Fibroblast of mammary gland (primary cell): ENCODE data around the gene FRZB.

Source experiments
- DNase-seq: peaks from one replicate; pipeline ENCODE4 v3.0.0-alpha.2; 2010; ENCODE audit warnings: low read depth
- H3K4me3 ChIP-seq: 2 replicates; pipeline ENCODE4 v1.5.1; 2011; ENCODE audit warnings: low read depth, mild to moderate bottlenecking, low read length, moderate library complexity; ENCODE audit not compliant: control insufficient read depth
- TF ChIP-seq, protein P1 (sequence below): conservative IDR thresholded peaks from 2 replicates; pipeline ENCODE4 v1.5.1; 2011; ENCODE audit warnings: low read depth, low read length, inconsistent platforms; ENCODE audit not compliant: control insufficient read depth, insufficient read depth

Gene FRZB

DNA sequence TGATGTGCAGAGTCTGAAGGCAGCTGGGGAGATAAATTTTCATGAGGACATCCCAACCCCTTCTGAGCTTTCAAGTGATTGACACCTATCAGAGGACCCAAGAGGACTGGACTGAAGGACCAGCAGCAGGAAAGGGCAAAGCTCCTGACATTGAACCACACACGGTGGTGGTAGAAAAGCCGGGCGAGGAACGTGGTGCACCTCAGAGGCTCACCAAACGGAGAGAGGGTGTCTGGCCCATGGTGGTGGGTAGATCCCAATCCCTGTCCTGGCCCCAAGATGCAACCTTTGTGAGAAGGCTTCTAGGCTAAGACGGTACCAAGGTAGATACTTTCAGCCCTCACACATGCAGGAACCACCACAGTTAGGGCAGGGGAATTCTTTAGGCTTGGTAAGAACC, 52.1 kb downstream of the FRZB start:
- H3K4me3 ChIP-seq = no peak overlapping the region
- DNase-seq = no peak
- TF ChIP-seq, protein P1, sequence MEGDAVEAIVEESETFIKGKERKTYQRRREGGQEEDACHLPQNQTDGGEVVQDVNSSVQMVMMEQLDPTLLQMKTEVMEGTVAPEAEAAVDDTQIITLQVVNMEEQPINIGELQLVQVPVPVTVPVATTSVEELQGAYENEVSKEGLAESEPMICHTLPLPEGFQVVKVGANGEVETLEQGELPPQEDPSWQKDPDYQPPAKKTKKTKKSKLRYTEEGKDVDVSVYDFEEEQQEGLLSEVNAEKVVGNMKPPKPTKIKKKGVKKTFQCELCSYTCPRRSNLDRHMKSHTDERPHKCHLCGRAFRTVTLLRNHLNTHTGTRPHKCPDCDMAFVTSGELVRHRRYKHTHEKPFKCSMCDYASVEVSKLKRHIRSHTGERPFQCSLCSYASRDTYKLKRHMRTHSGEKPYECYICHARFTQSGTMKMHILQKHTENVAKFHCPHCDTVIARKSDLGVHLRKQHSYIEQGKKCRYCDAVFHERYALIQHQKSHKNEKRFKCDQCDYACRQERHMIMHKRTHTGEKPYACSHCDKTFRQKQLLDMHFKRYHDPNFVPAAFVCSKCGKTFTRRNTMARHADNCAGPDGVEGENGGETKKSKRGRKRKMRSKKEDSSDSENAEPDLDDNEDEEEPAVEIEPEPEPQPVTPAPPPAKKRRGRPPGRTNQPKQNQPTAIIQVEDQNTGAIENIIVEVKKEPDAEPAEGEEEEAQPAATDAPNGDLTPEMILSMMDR = no peak

DNA sequence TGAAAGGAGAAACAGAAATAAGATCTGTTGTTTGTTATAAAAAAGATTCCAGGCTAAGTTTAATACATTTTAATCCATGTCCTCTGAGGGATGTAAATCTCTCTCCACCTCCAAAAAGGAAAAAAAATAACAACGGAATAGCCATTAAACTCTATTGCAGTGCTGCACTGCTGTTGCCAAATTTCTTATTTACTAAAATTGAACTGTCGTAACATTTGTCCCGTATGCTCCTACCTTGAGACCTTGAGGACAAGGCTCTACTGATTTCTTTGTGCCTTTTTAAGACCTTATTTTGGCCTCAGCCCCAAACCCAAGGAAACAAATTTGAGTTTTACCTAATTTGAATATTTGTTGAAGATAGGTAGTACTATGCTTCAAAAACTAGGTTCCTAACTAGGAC, 56.4 kb downstream of the FRZB start:
- no peak for DNase-seq
- TF ChIP-seq, protein P1 = no peak
- H3K4me3 ChIP-seq = no peak overlapping the region

DNA sequence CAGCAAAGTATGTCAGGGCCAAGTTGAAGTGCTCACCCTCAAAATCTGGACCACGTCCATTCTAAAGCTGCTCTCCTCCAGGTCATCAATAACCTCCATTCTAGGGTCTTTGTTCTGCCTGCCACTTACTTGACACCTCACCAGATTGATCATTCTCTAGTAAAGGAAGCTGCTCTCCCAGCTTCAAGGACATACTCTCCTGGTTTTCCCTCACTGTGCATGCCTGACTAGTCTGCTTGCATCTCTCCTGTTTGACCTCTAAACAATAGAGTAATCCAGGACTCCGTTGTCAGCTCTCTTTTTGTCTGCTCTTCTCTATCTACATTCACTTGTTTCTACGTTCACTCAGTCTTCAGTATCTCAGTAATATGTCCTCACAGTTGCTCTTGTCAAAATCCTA, 59.1 kb downstream of the FRZB start:
- TF ChIP-seq, protein P1 = no peak
- DNase-seq = no peak
- H3K4me3 ChIP-seq = no peak overlapping the region

DNA sequence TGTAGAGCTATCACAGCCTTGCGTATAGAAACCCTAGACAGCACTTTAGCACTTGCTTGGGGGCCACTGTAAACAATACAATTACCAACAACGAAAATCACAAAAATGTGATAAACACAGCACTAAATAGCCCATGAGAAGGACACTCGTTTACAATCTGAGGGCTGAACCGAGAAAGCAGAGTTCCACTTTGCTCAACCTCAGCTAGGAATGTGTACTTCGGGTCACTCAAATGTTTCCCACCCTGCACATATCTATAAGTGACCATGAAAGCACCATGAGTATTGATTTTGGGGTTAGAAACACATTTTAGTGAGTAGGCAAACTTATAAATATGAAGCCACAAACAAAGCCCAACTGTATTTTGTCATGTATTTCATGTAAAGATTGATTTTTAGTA, 62.3 kb downstream of the FRZB start:
- H3K4me3 ChIP-seq = no peak overlapping the region
- no peak for DNase-seq
- TF ChIP-seq, protein P1 = no peak

DNA sequence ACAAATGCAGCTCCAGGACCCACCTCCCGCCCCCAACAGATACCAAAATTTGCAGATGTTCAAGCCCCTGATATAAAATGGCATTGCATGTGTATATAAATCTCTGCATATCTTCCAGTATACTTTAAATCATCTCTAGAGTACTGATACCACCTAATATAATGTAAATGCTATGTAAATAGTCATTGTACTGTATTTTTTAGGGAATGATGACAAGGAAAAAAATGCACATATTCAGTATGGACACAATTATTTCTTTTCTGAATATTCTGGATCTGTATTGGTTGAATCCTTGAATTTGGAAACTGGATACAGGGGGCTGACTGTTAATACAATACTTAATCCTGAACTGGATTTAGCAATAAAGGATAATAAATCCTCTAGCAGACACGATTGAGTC, 67.7 kb downstream of the FRZB start:
- TF ChIP-seq, protein P1 = no peak
- no peak for DNase-seq
- H3K4me3 ChIP-seq = no peak overlapping the region

DNA sequence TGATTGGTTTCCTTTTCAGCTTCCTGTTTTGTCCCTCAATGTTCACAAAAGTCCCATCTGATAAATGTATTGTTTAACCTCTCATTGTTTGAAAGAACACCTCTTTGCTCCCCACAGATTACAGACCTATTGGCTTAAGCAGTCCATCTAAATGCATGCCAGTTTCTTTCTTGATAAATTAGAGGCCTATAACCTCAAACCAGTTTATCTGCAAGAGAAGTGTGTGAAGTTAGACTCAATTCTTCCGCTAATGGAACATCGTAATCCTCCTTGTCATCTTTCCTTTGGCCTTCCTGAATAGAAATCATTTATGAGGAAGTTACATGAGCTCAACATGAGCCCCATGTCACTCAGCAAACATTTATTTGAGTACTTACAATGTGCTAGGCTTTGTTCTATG, 74.0 kb downstream of the FRZB start:
- DNase-seq = no peak
- no peak overlapping the region for H3K4me3 ChIP-seq
- TF ChIP-seq, protein P1 = no peak

DNA sequence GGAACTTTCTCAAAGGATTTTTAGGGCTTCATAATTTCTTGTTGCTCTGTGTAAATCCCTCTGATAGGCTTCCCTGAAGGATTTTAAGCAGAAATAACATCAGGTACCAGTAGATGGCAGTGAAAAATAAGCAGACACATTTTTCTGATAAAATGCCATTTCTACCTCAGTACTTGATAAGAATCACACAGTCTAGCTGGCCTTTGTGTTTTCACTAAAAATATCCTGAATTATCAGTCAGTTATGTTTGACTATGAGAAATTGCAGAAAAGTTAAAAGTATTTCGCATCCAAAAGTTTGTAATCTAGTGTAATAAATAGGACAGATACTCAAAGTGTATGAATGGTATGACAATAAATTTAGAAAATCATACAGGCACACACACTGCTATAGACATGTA, 81.7 kb downstream of the FRZB start:
- peak; percentile 57 for DNase-seq
- TF ChIP-seq, protein P1 = peak; percentile 53
- no peak overlapping the region for H3K4me3 ChIP-seq
